Activated naive CD4-positive, alpha-beta T cell treated with Interleukin-2 at 50 U/mL for 16 hours (primary cell): ENCODE results near the gene MICU2.
"Not testable (repeated sequence)": the region's sequence is repeated elsewhere in the genome, so short reads cannot be mapped to it uniquely, and the experiment has no call there.

ENCODE experiments used
- DNase-seq: peaks from one replicate; pipeline ENCODE4 v3.0.0-alpha.2; 2020

MICU2 gene

DNA sequence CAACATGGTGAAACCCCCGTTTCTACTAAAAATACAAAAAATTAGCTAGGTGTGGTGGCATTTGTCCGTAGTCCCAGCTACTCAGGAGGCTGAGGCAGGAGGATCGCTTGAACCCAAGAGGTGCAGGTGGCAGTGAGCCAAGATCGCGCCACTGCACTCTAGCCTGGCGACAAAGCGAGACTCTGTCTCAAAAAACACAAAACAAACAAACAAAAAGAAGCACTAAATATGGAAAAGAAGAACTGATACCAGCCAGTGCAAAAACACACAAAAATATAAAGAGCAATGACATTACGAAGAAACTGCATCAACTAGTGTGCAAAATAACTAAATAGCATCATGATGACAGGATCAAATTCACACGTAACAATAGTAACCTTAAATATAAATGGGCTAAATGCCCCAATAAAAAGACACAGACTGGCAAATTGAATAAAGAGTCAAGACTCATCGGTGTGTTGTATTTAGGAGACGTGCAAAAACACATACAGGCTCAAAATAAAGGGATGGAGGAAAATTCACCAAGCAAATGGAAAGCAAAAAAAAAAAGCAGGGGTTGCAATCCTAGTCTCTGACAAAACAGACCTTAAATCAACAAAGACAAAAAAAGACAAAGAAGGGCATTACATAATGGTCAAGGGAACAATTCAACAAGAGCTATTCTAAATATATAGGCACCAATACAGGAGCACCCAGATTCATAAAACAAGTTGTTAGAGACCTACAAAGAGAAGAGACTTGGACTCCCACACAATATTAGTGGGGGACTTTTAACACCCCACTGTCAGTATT, 13.1 kb downstream of the MICU2 start:
- not testable (repeated sequence) for DNase-seq

GRCh38 chr13:21590231-21590630, 13.7 kb downstream of the MICU2 start:
- no peak for DNase-seq

- DNase-seq: not testable (repeated sequence)
These were observed 14.5 kb downstream of the MICU2 start for GRCh38 chr13:21589510-21589909.

- not testable (repeated sequence) for DNase-seq
These were observed 15.6 kb downstream of the MICU2 start for GRCh38 chr13:21588411-21588810.

- DNase-seq: no peak
These were observed 18.9 kb downstream of the MICU2 start for GRCh38 chr13:21584973-21585592.

GRCh38 chr13:21583478-21583877, 20.5 kb downstream of the MICU2 start:
- DNase-seq: no peak

DNA sequence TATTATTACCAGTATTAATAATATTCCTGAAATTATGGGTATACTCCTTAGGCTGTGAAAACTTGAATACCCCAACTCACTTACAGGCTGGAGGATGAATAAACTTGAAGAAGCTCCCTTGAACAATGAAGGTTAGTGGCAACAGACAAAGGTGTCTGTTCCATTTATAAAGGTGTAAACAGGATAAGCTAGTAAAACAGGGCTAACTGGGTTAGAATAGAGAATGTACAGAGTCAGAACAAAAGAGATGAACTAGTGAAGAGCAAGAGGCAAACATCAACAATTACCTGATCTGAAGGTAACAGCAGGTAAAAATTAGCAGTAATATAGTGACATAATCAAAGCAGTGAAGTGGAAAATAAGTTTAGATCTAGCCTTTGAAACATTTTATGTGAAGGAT, 23.2 kb downstream of the MICU2 start:
- no peak for DNase-seq

GRCh38 chr13:21579754-21580316, 24.1 kb downstream of the MICU2 start:
- DNase-seq: no peak

- DNase-seq: no peak
These were observed 25.2 kb downstream of the MICU2 start for GRCh38 chr13:21578748-21579147.

DNA sequence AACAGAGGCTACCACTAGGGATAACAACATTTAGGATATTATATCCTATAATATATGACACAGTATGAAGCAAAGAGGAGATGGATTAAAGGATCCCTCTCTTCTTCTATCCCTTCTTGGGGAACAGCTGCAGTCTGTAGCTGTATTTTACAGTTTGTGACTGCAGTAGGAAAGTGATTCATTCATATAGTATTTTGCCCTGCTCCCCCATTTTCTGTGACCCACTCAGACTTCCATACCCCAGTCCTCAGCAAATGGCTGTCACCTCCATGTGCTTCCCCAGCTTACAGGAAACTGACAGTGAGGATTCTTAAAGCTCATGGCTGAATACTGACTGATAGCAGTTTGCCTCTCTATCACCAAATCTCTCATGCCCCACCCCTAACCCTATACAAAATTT, 27.5 kb downstream of the MICU2 start:
- DNase-seq: no peak

DNA sequence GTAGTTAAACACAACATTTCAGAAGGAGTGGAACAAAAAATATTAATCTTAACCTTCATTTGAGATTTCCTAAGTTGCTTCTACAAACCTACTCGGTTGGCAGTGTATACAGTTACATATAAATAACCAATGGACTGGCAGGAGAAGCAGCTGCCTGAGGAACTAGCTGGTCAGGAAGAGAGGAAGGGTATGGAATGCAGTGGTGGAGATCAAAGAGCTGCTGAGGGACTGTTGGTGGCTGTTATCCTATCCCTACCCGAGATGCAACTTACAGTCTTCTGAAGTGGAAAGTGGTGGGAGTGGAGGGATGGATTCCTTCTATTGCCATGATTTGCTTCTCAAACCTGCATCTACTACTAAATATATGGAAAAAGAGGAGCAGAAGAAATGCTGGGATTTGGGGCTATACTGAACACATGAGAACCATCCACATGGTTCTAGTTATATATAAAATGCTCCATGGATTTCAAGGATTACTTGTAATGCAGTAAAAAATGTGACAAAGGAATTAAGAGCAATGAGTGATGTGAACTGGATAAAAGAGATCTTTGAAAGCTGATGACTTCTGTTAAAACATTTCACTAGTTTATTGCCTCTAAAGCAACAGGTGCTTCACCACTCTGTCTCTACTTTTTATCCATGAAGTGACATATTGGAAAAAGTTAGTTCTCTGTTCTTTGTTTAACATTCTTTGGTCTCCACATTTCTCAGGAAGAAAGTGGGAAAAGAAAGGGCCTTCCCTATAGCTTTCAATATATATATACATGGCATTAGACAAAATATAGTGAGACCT, 29.9 kb downstream of the MICU2 start:
- no peak for DNase-seq

- no peak for DNase-seq
These were observed 34.3 kb downstream of the MICU2 start for GRCh38 chr13:21569686-21570085.

- DNase-seq: no peak
These were observed 35.1 kb downstream of the MICU2 start for GRCh38 chr13:21568854-21569253.

DNA sequence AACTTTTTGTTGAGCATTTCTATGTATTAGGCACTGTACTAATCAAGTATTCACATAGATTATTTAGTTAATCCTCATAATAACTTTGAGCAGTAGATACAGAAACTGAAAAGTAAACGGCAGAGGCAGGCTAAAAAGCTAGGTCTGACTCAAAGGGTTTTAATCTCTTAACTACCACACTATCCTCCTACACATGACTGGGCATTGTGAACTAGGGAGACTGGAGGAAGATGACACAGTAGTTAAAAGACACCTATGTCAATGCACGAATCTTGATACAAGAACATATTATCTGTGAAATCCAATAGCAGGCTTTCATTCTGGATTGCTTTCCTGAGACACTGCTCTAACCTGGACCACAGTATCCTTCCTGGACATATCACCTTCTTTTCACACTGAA, 36.3 kb downstream of the MICU2 start:
- no peak for DNase-seq

- no peak for DNase-seq
These were observed 46.0 kb downstream of the MICU2 start for GRCh38 chr13:21557995-21558394.

DNA sequence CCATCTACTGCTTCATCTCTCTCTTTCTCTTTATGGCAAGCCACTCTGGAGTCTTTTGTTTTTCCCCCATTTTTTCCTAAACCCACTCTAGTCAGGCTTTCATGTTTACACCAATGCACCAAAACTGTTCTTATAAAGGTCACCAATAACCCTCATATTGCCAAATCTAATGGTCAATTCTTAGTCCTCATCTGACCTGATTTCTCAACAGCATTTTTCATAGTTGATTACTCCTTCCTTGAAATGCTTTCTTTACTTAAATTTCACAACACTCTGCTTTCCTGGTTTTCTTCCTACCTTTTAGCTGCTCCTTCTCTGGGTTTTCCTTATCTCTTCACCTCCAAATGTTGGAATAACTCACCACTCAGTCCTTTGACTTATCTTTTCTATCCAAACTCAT, 47.9 kb downstream of the MICU2 start:
- DNase-seq: no peak

GRCh38 chr13:21553261-21553660, 50.7 kb downstream of the MICU2 start:
- not testable (repeated sequence) for DNase-seq

DNA sequence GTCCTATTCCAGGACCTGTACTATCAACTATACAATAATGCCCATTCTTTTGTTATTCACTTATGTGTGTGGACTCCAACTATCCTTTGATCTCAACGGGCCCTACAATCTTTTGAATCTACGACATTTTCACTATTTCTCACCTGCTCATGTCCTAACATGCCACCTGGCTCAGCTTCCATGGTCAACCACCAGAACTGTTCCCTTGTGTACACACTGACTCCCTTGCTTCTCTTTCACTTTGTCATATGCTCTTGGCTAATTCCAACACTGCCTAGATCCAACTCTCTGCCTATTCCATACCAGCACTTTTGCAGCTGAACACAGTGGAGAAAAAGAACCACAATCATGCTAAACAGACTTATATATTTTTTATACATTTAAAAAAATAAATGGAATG, 53.1 kb downstream of the MICU2 start:
- DNase-seq: no peak

- DNase-seq: no peak
These were observed 54.3 kb downstream of the MICU2 start for GRCh38 chr13:21549633-21550032.

DNA sequence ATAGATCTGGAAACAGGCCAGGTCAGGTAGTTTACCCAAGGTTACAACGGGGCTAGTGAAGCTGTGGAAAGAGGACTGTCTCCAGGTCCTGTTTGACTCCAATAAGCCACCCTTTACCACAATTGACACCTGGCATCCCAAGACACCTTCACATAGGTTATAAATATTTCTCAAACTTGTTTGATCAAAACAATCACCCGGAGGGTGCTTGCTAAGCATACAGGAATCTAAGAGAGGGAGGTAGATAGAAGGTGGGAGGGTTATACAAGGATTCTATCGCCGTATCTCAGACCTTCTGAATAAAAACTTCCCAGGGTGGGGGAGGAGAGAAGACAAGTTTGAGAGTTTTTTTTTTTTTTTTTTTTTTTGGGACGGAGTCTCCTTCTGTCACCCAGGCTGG, 55.4 kb downstream of the MICU2 start:
- DNase-seq: no peak

DNA sequence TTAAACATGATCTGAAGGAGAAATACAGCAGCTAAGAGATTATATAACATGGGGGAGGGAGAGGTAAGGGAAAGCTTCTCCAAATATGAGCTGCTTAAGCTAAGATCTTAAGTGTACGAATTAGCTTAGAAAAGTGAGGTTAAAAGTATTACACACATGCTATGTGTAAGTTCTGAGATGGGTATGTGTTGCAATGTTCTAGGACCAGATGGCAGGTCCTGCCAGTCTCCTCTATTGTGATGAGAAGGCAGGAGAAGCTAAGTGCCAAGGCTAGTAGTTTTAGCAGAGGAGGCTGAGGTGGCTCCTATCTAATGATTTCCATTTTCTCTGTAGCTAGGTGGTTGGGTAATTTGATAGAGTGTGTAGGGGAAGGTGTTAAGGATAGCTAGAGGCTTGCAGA, 57.6 kb downstream of the MICU2 start:
- no peak for DNase-seq

GRCh38 chr13:21544515-21544914, 59.5 kb downstream of the MICU2 start:
- DNase-seq: no peak

DNA sequence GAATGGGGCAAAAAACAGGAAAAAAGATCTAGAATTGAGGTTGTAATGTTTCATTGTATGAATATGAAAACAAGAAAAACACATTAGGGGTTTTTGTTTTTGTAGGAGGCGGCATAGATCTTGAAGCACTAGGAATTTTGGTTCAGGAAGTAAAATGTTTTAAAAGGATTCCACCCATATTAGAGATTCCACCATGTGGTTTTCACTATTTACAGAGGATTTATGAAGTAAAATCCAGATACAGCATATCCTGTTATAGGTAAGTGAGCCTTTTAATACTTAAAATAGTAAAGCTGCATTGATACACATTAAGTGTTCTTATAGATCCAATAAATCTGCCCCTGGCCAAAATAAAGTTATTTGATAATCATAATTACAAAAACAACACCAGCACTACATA, 61.4 kb downstream of the MICU2 start:
- no peak for DNase-seq

GRCh38 chr13:21541980-21542379, 62.0 kb downstream of the MICU2 start:
- no peak for DNase-seq
